Fibroblast of mammary gland (primary cell): ENCODE results near the gene FAM3B.

Source experiments
- DNase-seq: peaks from one replicate; pipeline ENCODE4 v3.0.0-alpha.2; 2010; ENCODE audit warnings: low read depth
- H3K4me3 ChIP-seq: 2 replicates; pipeline ENCODE4 v1.5.1; 2011; ENCODE audit warnings: low read depth, mild to moderate bottlenecking, low read length, moderate library complexity; ENCODE audit not compliant: control insufficient read depth
- TF ChIP-seq, protein P1 (sequence below): conservative IDR thresholded peaks from 2 replicates; pipeline ENCODE4 v1.5.1; 2011; ENCODE audit warnings: low read depth, low read length, inconsistent platforms; ENCODE audit not compliant: control insufficient read depth, insufficient read depth

Gene FAM3B

GRCh38 chr21:41397471-41397891 is 80.9 kb downstream of the FAM3B start:
- no peak for DNase-seq
- TF ChIP-seq, protein P1, sequence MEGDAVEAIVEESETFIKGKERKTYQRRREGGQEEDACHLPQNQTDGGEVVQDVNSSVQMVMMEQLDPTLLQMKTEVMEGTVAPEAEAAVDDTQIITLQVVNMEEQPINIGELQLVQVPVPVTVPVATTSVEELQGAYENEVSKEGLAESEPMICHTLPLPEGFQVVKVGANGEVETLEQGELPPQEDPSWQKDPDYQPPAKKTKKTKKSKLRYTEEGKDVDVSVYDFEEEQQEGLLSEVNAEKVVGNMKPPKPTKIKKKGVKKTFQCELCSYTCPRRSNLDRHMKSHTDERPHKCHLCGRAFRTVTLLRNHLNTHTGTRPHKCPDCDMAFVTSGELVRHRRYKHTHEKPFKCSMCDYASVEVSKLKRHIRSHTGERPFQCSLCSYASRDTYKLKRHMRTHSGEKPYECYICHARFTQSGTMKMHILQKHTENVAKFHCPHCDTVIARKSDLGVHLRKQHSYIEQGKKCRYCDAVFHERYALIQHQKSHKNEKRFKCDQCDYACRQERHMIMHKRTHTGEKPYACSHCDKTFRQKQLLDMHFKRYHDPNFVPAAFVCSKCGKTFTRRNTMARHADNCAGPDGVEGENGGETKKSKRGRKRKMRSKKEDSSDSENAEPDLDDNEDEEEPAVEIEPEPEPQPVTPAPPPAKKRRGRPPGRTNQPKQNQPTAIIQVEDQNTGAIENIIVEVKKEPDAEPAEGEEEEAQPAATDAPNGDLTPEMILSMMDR, result no peak
- H3K4me3 ChIP-seq, result no peak overlapping the region

GRCh38 chr21:41398251-41398650 is 81.7 kb downstream of the FAM3B start:
- DNase-seq, result no peak
- H3K4me3 ChIP-seq, result no peak overlapping the region
- TF ChIP-seq, protein P1, result no peak

- TF ChIP-seq, protein P1, result no peak
- DNase-seq, result no peak
- H3K4me3 ChIP-seq, result no peak overlapping the region
Measured at GRCh38 chr21:41398831-41399230, 82.2 kb downstream of the FAM3B start.

GRCh38 chr21:41399246-41399800 is 82.7 kb downstream of the FAM3B start:
- no peak overlapping the region for H3K4me3 ChIP-seq
- TF ChIP-seq, protein P1, result no peak
- no peak for DNase-seq

DNA sequence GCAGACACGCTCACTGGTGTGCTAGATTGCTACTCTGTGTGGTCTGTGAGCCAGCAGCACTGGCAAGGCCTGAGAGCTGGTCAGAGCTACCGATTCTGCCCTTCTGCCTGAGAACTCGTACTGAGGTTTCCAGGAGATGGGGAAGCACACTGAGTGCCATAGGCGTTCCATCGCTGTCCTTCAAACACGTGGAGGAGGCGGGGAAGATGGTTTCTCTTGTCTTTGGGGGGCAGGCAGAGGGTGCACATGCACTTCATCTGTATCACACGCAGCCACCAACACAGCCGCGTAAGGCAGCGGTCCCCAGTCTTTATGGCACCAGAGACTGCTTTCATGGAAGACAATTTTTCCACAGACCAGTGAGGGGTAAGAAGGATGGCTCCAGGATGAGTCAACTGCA is 85.6 kb downstream of the FAM3B start:
- H3K4me3 ChIP-seq, result no peak overlapping the region
- TF ChIP-seq, protein P1, result no peak
- DNase-seq, result no peak

- DNase-seq, result no peak
- no peak overlapping the region for H3K4me3 ChIP-seq
- TF ChIP-seq, protein P1, result no peak
Measured at GRCh38 chr21:41402796-41403195, 86.2 kb downstream of the FAM3B start.

GRCh38 chr21:41403331-41403730 is 86.7 kb downstream of the FAM3B start:
- TF ChIP-seq, protein P1, result no peak
- no peak for DNase-seq
- H3K4me3 ChIP-seq, result no peak overlapping the region
